Measurements from ENCODE around the gene ENPEP. TPM values are rescaled to one million over a fixed set of nuclear protein-coding genes. Genes with fewer than 3 reads are reported as not detected.

The ENPEP gene
- total and polyA plus RNA-seq, 9 of the 15 experiments (the other 6 are each of a cell fraction or from before 2014, with no cell fraction given), result 0.01 TPM; not detected in 7

GRCh38 chr4:110610620-110610939 lies 134.6 kb downstream of the ENPEP start:
- no peak overlapping the region for H3K4me2 ChIP-seq (ENCODE audit: insufficient read depth, low read length)
- no peak overlapping the region for H2AFZ ChIP-seq (ENCODE audit: low read depth, low read length)
- H3K9me3 ChIP-seq (replicated peaks; ENCODE audit: control insufficient read depth, insufficient read depth, low read depth, low read length), result no peaks in the 10 kb centered on the region
- ATAC-seq, result no peak
- CTCF ChIA-PET (ENCODE audit: low intra/inter-chr PET ratio), result no interaction called here
- H3K36me3 ChIP-seq (ENCODE audit: control insufficient read depth, insufficient read depth, low read length), result no peaks in the 10 kb centered on the region
- intact Hi-C loops (cut with micrococcal nuclease) (no loop called here), in situ Hi-C loops (cut with MboI) (no loop called here)
- H4K20me1 ChIP-seq (replicated peaks; ENCODE audit: control insufficient read depth, insufficient read depth, low read length), result no peaks in the 10 kb centered on the region
- H3K4me3 ChIP-seq, result no peak overlapping the region
- no peak overlapping the region for H3K27ac ChIP-seq (ENCODE audit: extremely low read depth, low read depth, low read length)
- H3K9me1 ChIP-seq (ENCODE audit: control insufficient read depth, insufficient read depth, low read length), result no peaks in the 10 kb centered on the region
- DNase-seq (ENCODE audit: extremely low read depth in 1 of 4, low spot score in 3 of 4), result no peak
- no peaks in the 10 kb centered on the region for H3K79me2 ChIP-seq (ENCODE audit: control insufficient read depth, insufficient read depth, low read length)
- POLR2A ChIA-PET, result interaction anchor here (0.5 to 1.3 kb wide), 4 partner anchors 9 to 666 kb away, joined by 3 to 4 read pairs (median 3); no protein-coding TSS in a partner anchor
- no TSS peak for BruUV-seq (replicated peaks)
- 2% methylated on average over 20 of the region's 20 CpGs for WGBS (ENCODE audit: insufficient coverage, low coverage, missing lambda C conversion rate)
- no peak overlapping the region for H3K9ac ChIP-seq (ENCODE audit: insufficient read depth in 1 of 2, low read depth in 2 of 2, low read length in 2 of 2)
- TF ChIP-seq TSC22D4 (tag; IDR thresholded peaks at IDR 0.05), result no peak
- TF ChIP-seq ATF2 (CRISPR knock-in tag; IDR thresholded peaks at IDR 0.05), result no peak
- TF ChIP-seq RBM34 (IDR thresholded peaks at IDR 0.05; ENCODE audit: borderline replicate concordance, insufficient read depth, low read length), result no peak
- no peak for TF ChIP-seq ARNT (IDR thresholded peaks at IDR 0.05)
- no peak for TF ChIP-seq ZBTB1 (CRISPR knock-in tag; IDR thresholded peaks at IDR 0.05; ENCODE audit: borderline replicate concordance, low read depth)
- TF ChIP-seq, protein P1, sequence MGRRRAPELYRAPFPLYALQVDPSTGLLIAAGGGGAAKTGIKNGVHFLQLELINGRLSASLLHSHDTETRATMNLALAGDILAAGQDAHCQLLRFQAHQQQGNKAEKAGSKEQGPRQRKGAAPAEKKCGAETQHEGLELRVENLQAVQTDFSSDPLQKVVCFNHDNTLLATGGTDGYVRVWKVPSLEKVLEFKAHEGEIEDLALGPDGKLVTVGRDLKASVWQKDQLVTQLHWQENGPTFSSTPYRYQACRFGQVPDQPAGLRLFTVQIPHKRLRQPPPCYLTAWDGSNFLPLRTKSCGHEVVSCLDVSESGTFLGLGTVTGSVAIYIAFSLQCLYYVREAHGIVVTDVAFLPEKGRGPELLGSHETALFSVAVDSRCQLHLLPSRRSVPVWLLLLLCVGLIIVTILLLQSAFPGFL (CRISPR knock-in tag; IDR thresholded peaks at IDR 0.05), result no peak
- TF ChIP-seq OTX1 (CRISPR knock-in tag; IDR thresholded peaks at IDR 0.05), result no peak
- no peak for TF ChIP-seq HIVEP1 (CRISPR knock-in tag; IDR thresholded peaks at IDR 0.05)
- no peak for TF ChIP-seq COPS2 (conservative IDR thresholded peaks at IDR 0.05)
- no peak for TF ChIP-seq NR2F6 (CRISPR knock-in tag; IDR thresholded peaks at IDR 0.05)
- no peak for TF ChIP-seq PYGO2 (tag; IDR thresholded peaks at IDR 0.05)
- no peak for TF ChIP-seq RBM15 (IDR thresholded peaks at IDR 0.05; ENCODE audit: insufficient read depth, low read length)
- no peak for TF ChIP-seq EWSR1 (IDR thresholded peaks at IDR 0.05; ENCODE audit: borderline replicate concordance, low read depth, partially characterized antibody)
- TF ChIP-seq MIER1 (IDR thresholded peaks at IDR 0.05; ENCODE audit: low read depth), result no peak
- peaks cover 0 to 9% of the 10 kb centered on the region in 2 experiments; a peak in 2 of 5 replicates for H3K4me1 ChIP-seq (replicated peaks in 1 of 2; ENCODE audit: control insufficient read depth in 2 of 2, insufficient read depth in 2 of 2, low read length in 2 of 2)
- H3K27me3 ChIP-seq (ENCODE audit: control insufficient read depth in 2 of 2, insufficient read depth in 2 of 2, low read length in 2 of 2), result peaks cover 36 to 47% of the 10 kb centered on the region in 2 experiments; a peak in 4 of 5 replicates
- FAIRE-seq, result no peak

Measured in K562 (cell line).